Measurements from ENCODE around the gene KLHL29.
A peak's percentile ranks its signal among the peaks of the same experiment; 100 is the strongest.

KLHL29 gene

GRCh38 chr2:23420840-23421476 is 36.0 kb downstream of the KLHL29 start:
- DNase-seq: no peak

GRCh38 chr2:23422089-23423061 is 37.4 kb downstream of the KLHL29 start:
- no peak for DNase-seq

- no peak for DNase-seq
Measured at GRCh38 chr2:23423062-23423872, 38.3 kb downstream of the KLHL29 start.

GRCh38 chr2:23423873-23424680 is 39.1 kb downstream of the KLHL29 start:
- no peak for DNase-seq

DNA sequence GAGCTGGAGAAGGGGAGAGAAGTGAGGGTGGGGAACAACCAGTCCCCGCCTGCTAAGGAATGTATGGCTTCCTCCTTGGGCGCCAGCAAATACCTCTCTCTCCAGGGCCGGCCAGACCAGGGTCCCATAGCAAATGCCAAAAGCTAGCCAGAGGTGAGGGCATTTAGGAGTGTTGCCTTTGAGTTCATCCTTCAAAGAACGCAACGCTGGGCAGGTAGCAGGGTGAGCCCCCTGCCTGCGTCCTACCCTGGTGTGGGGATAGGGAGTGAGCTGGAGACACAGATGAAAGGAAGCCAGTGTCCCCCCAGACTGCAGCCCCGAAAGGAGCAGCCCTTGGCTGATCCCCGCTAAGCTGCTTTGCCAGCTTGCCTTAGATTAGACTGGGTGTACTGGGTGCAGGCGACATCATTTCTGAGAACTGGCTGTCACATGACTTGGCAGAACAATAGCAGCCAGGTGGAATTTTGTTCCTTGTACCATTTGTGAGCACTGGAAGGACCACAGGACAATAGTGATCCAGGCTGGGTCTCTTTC is 40.4 kb downstream of the KLHL29 start:
- no peak for DNase-seq

DNA sequence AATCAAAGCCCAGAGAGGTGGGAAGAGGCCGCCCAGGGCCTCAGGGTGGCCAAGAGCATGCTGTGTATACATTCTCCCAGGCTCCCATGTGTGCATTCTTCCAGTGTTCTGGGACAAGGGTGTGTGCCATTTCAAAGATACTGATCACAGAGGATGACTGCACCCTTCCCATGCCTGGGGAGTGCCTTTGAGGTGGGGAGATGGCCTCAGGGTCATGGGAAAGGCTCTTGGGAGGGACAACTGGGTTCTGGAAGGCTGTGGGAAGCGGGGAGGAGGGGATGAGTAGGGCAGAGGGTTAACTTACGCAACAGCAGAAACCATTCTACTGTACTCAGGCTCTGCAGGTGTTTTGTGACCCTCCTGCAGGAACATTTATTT is 40.9 kb downstream of the KLHL29 start:
- DNase-seq: no peak

- no peak for DNase-seq
Measured at GRCh38 chr2:23426263-23426905, 41.4 kb downstream of the KLHL29 start.

- DNase-seq: no peak
Measured at GRCh38 chr2:23427350-23427749, 42.4 kb downstream of the KLHL29 start.

DNA sequence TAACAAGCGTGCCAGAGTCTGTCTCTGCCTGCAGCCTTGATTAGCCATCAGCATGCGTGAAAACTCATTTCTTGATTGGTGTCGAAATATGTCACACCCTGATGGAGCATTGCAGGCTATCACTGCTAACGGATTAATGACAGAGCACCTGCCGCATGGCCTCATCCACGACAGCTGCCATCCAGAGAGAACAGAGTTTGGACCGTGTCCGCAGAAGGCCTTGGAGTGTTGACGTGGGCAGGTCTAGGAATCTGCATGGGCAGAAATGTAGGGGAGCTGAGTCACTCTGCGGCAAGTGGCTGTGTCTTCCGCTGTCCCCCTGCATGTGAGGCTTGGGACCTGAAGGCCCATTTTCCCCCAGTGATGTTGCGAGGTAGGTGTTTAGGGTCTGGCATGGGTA is 43.0 kb downstream of the KLHL29 start:
- DNase-seq: no peak

DNA sequence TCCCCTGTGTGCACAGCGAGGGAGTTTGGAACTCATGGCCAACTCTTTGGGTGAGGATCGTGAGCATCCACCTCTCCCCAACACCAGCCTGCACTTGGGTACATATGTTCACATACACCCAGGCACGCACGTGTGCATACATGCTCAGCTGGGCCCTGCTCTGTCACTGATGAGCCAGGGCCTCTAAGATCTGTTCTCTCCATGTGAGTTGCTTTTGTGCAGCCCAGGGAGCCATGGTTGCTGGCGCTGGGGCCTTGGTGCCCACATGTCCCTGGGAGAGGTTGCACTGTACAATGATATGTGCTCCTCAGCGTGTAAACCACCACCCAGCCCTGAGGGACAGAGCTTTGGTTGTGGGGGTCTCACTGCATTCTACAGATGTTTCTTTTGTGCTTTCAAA is 44.1 kb downstream of the KLHL29 start:
- no peak for DNase-seq

GRCh38 chr2:23430263-23430662 is 45.3 kb downstream of the KLHL29 start:
- DNase-seq: no peak

DNA sequence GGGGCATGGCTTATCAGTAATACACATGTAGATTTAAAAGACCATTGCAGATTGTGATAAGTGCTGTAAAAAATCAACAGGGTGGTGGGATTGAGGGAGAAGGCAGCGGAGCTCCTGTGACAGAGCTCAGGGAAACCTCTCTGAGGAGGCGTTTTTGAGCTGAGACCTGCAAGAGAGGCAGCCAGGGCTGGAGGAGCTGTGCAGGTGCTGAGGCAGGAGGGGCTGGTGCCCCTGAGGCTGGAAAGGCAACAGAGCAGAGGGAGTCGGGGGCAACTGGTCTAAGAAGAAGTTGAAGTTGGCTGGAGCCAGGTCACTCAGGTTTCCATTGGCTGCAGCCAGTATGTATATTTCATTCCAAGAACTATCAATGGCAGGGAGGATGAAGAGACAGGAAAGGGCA is 47.6 kb downstream of the KLHL29 start:
- DNase-seq: no peak

DNA sequence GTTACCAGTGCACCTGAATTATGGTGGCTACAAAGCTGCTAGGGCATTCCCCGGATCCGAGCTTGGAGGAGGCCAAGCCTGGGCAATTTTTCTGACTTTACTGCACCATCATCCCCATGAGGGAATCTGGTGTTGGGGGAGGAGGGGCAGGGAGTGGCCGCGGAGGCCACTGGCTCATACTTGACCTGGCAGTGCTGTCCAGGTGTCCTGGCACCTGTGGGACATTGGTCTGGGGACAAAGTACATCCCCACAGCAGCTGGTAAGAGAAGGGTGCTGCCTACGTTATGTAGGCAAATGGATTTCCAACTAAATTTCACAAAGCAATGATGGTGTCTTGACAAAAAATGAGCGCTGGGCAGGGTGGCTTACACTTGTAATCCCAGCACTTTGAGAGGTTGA is 48.3 kb downstream of the KLHL29 start:
- DNase-seq: no peak

GRCh38 chr2:23434721-23435121 is 49.7 kb downstream of the KLHL29 start:
- no peak for DNase-seq

DNA sequence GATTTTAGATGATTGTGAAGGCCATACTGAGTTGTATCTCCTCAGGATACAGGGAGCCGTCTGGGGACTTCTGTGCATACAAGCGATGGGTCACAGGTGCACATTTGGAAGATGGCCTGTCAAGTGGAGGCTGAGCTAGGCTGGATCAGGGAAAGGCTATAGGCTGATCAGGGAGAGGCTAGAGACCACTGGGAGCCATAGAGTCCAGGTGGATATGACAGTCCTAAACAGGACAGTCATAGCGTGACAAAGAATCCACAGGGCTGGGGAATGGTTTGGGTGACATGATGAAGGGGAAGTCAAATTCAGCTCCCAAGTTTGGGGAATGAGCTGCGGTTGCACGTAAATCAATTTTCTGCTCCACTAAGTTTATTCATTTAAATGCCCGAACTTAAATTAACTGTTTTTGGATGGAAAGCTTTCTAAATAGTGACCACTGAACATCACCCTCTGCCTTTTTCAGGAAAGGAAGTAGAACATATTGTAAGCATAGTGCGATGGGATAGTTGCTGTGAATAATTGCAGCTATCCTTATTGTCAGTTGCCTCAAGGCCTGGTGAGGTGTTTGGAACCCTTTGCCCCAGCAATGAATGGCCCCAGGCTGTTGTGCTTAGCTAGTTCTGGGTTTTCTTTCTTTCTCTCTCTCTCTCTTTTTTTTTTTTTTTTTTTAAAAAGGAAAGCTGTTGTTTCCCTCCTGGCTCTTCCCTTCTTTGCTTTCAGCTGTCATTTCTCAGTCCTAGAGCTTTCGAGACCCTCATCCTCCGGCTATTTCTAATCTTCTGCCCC is 50.5 kb downstream of the KLHL29 start:
- DNase-seq: no peak

GRCh38 chr2:23436346-23437098 is 51.5 kb downstream of the KLHL29 start:
- peak in 3 of 58 donors; percentile 4 to 51 (median 12) for DNase-seq

- no peak for DNase-seq
Measured at GRCh38 chr2:23441414-23441813, 56.4 kb downstream of the KLHL29 start.

- DNase-seq: no peak
Measured at GRCh38 chr2:23445450-23445868, 60.5 kb downstream of the KLHL29 start.

GRCh38 chr2:23446916-23447315 is 61.9 kb downstream of the KLHL29 start:
- no peak for DNase-seq

Data from anterior cingulate cortex (tissue), 58 donors.